Panc1 (cell line): Measurements from ENCODE around the gene TEX35. TPM values are rescaled to one million over a fixed set of nuclear protein-coding genes. Genes with fewer than 3 reads are reported as not detected.

ENCODE experiments used
- ATAC-seq: fragments of 200-7000 bp; cut with Tn5 transposase; 2 replicates; pipeline ENCODE4 v1.9.1; 2020; ENCODE audit warnings: mild to moderate bottlenecking, moderate library complexity
- BruUV-seq: library from RNA; stranded (reverse); fragments of 400-500 nt; replicated peaks from 2 replicates; lab custom pipeline; 2021; lab: Mats Ljungman, UMichigan
- CTCF ChIA-PET: fragments of 300-600 bp; sonication (Branson Sonifier 250); formaldehyde crosslinking; loops from one replicate; lab custom pipeline; 2022; ENCODE audit warnings: antibody characterized with exemption; lab: Charles Lee
- POLR2A ChIA-PET: fragments of 300-600 bp; sonication (Branson Sonifier 250); formaldehyde crosslinking; loops from one replicate; lab custom pipeline; 2022; ENCODE audit warnings: antibody characterized with exemption; lab: Charles Lee
- DNase-seq: peaks from one replicate; pipeline ENCODE4 v3.0.0-alpha.2; 2010; ENCODE audit warnings: low read depth, low spot score
- H3K27ac ChIP-seq: 2 replicates; pipeline ENCODE4 v1.5.1; 2011; ENCODE audit warnings: mild to moderate bottlenecking, low read length, inconsistent platforms
- H3K27me3 ChIP-seq: fragments of 200-500 bp; sonication (Bioruptor generic); 2 replicates; pipeline ENCODE4 v1.6.0; 2014; ENCODE audit warnings: low read length, inconsistent platforms; ENCODE audit not compliant: control insufficient read depth, insufficient read depth
- H3K36me3 ChIP-seq: fragments of 200-500 bp; sonication (Bioruptor generic); 2 replicates; pipeline ENCODE4 v1.5.1; 2014; ENCODE audit warnings: inconsistent platforms, mild to moderate bottlenecking, low read length, moderate library complexity; ENCODE audit not compliant: control insufficient read depth, insufficient read depth
- H3K4me1 ChIP-seq: 2 replicates; pipeline ENCODE4 v1.5.1; 2011; ENCODE audit warnings: inconsistent platforms, mild to moderate bottlenecking, low read length, moderate library complexity; ENCODE audit not compliant: control insufficient read depth, insufficient read depth
- H3K4me3 ChIP-seq, 2 experiments: 2 replicates each; pipeline ENCODE4 v1.5.1; 2011 to 2012; ENCODE audit warnings: low read depth in 2 of 2, low read length in 2 of 2, mild to moderate bottlenecking in 2 of 2, inconsistent platforms in 1 of 2, moderate library complexity in 1 of 2
- H3K9me3 ChIP-seq: fragments of 200-500 bp; sonication (Bioruptor generic); 2 replicates; pipeline ENCODE4 v1.5.1; 2014; ENCODE audit warnings: low read depth, mild to moderate bottlenecking, inconsistent platforms, low read length, moderate library complexity; ENCODE audit not compliant: control insufficient read depth, insufficient read depth
- CTCF ChIP-seq: fragments of 450-650 bp; IDR thresholded peaks from 2 replicates; pipeline ENCODE4 v1.5.1; 2017; ENCODE audit warnings: mild to moderate bottlenecking
- POLR2AphosphoS5 ChIP-seq: IDR thresholded peaks from 2 replicates; pipeline ENCODE4 v1.6.1; 2012; ENCODE audit warnings: mild to moderate bottlenecking, low read depth, low read length, moderate library complexity
- REST ChIP-seq, 2 experiments: IDR thresholded peaks; 2 replicates each; pipeline ENCODE4 v1.6.1; 2011 to 2012; ENCODE audit warnings: low read depth in 2 of 2, control low read depth in 1 of 2, low read length in 1 of 2, mild to moderate bottlenecking in 1 of 2, moderate library complexity in 1 of 2; ENCODE audit not compliant: insufficient read depth in 1 of 2
- SIN3A ChIP-seq: IDR thresholded peaks from 2 replicates; pipeline ENCODE4 v1.6.1; 2012; ENCODE audit warnings: low read depth, mild to moderate bottlenecking, low read length, moderate library complexity, borderline replicate concordance; ENCODE audit not compliant: insufficient read depth
- TCF7L2 ChIP-seq: IDR thresholded peaks from 2 replicates; pipeline ENCODE4 v1.6.1; 2011; ENCODE audit warnings: mild to moderate bottlenecking, low read depth, low read length, inconsistent platforms
- in situ Hi-C: cut with HindIII; loops from 2 replicates; pipeline ENCODE4 v1.10.0; 2016; ENCODE audit warnings: low sequenced_read_pairs, low pct_unique_long_range_greater_than_20kb
- intact Hi-C: fragments of 100-400 bp; cut with micrococcal nuclease; formaldehyde crosslinking; loops from one replicate; pipeline ENCODE4 v1.10.0; 2022; ENCODE audit not compliant: unreplicated experiment
- total RNA-seq: library from RNA; stranded (reverse); gene quantifications from one replicate; pipeline ENCODE4 v1.2.1, GENCODE V29; 2021; ENCODE audit not compliant: unreplicated experiment

The TEX35 gene
- total RNA-seq, 1 experiment from 2014 or later: not detected

- Histone ChIP-seq H3K27ac (no peak overlapping the region), H3K27me3 (no peaks in the 10 kb centered on the region), H3K4me3 (no peak overlapping the region), H3K36me3 (no peaks in the 10 kb centered on the region), H3K4me1 (no peaks in the 10 kb centered on the region), H3K9me3 (no peaks in the 10 kb centered on the region)
- DNase-seq (no peak), ATAC-seq (no peak)
- no TSS peak for BruUV-seq
- in situ Hi-C loops: no loop called here
- intact Hi-C loops: loop anchor here (5.0 kb wide), 1 partner anchor 204 kb away; no protein-coding TSS in a partner anchor
- ChIA-PET POLR2A (no interaction called here), CTCF (no interaction called here)
- TF ChIP-seq REST (IDR thresholded peaks at IDR 0.05; ENCODE audit: insufficient read depth in 1 of 2, low read depth in 2 of 2, low read length in 1 of 2) (no peak), CTCF (no peak), POLR2AphosphoS5 (no peak), TCF7L2 (no peak), SIN3A (no peak)
Observed at GRCh38 chr1:178516110-178516509, 3.2 kb downstream of the TEX35 start.

- intact Hi-C loops: loop anchor here (5.0 kb wide), 1 partner anchor 207 kb away; no protein-coding TSS in a partner anchor
- H3K4me3 ChIP-seq: no peak overlapping the region
- no peaks in the 10 kb centered on the region for H3K36me3 ChIP-seq
- ChIA-PET POLR2A (no interaction called here), CTCF (no interaction called here)
- no peak for DNase-seq
- H3K27ac ChIP-seq: no peak overlapping the region
- H3K9me3 ChIP-seq: no peaks in the 10 kb centered on the region
- no peaks in the 10 kb centered on the region for H3K4me1 ChIP-seq
- BruUV-seq: no TSS peak
- ATAC-seq: no peak
- TF ChIP-seq TCF7L2 (no peak), REST (IDR thresholded peaks at IDR 0.05; ENCODE audit: insufficient read depth in 1 of 2, low read depth in 2 of 2, low read length in 1 of 2) (no peak), CTCF (no peak)
- no peaks in the 10 kb centered on the region for H3K27me3 ChIP-seq
- in situ Hi-C loops: no loop called here
Observed at GRCh38 chr1:178518894-178519293, 6.0 kb downstream of the TEX35 start.
